NOMO-1 (cell line): Measurements from ENCODE around the gene PREB.
"Not testable (repeated sequence)": the region's sequence is repeated elsewhere in the genome, so short reads cannot be mapped to it uniquely, and the experiment has no call there.

ENCODE experiments used
- DNase-seq, 2 experiments: peaks; one replicate each; lab custom pipeline; 2025; ENCODE audit not compliant: unreplicated experiment in 2 of 2; lab: John Stamatoyannopoulos, UW

The PREB gene

DNA sequence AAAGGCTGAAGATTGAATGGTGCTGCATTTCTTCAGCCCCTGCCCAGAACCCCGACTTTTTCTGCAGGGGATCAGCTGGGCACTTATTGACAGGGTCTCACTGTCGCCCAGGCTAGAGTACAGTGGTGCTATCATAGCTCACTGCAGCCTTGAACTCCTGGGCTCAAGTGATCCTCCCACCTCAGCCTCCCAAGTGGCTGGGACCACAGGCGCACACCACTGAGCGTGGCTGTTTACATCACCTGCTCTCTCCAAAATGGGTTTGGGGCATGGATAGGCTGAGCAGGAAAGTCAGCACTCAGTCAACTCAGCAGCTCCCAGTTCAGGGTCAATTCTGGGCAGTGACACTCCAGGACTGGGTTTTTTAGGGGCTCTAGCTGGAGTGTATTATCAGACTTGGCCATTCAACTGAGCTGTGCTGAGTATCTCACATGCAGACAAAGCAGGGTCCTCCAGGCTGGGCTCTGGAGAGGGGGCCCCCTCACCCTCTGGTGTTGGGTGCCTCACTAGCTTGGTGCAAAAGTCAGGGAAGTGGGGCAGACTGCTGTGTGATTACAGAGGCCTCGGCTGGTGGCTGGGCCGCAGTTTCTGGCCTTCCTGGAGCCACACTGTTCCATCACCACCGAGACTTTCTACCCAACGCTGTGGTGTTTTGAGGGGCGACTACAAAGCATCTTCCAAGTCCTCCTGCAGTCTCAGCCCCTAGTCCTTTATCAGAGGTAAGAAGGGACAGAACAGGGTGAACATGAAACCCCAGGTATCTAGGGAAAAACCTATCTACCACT is 6.4 kb downstream of the PREB start:
- DNase-seq: no peak

DNA sequence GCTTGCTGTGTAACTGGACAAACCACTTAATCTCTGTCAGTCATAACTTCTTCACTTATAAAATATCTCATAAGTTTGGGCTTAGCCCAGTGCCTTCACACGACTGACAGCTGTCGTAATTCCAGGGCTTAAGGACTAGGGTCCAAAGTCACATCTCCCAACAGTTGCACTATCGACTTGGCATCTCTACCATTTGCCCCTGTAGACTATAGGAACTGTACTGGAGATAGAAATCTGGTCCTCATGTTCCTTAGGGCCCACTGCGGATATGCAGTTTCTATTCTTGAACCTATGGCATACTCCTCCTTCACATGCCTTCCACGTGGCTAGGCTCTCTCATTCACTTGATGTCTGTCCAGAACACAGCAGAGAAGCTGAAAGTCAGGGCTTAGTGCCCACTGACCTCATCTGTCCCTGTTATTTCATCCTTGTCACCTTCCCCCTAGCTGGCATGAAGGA is 8.2 kb downstream of the PREB start:
- no peak for DNase-seq

DNA sequence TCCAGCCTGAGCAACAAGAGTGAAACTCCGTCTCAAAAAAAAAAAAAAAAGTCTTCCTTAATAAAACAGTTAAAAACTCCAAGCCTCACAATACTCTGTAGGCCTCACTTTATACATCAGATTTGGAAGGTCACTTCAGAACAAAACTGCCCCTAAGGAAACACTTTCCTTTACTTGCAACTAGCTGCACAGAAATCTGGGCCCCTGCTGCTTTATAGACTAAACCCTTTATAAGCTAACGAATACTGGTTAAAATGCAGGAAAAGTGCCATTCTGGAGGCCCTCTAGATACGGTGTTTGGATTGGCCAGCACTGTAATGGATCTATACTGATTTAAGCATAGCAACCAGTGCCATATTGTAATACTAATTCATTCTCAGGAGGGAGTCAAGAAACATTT is 9.3 kb downstream of the PREB start:
- no peak for DNase-seq

- DNase-seq: peak; percentile 54 to 79
These were observed 10.9 kb downstream of the PREB start, which contains the start of gene ABHD1 for GRCh38 chr2:27123302-27124150. TSS of gene ABHD1 (plus strand) at chr2:27123815. CDS start at chr2:27123949, 134 bp downstream.

DNA sequence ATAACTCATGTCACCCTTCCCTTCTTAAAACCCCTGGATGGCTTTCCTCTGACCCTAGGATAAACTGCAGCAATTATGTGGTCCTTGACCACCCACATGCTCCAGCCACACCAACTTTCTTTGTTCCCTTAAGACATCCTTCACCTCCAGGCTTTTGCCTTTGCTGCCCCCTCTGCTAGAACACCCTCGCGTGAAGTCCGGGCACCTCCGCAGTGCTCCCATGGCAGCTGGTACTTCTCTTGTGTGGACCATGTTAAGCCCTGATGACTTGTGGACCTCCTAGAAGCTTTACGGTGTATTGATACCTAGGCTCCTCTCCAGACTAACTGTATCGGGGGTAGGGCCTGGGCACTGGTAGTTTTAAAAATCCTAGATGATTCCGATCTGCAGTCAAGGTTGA is 11.6 kb downstream of the PREB start:
- DNase-seq: no peak

GRCh38 chr2:27121906-27122305 is 12.5 kb downstream of the PREB start:
- peak; percentile 15 to 50 for DNase-seq

GRCh38 chr2:27119330-27119670 is 15.1 kb downstream of the PREB start:
- DNase-seq: not testable (repeated sequence)

DNA sequence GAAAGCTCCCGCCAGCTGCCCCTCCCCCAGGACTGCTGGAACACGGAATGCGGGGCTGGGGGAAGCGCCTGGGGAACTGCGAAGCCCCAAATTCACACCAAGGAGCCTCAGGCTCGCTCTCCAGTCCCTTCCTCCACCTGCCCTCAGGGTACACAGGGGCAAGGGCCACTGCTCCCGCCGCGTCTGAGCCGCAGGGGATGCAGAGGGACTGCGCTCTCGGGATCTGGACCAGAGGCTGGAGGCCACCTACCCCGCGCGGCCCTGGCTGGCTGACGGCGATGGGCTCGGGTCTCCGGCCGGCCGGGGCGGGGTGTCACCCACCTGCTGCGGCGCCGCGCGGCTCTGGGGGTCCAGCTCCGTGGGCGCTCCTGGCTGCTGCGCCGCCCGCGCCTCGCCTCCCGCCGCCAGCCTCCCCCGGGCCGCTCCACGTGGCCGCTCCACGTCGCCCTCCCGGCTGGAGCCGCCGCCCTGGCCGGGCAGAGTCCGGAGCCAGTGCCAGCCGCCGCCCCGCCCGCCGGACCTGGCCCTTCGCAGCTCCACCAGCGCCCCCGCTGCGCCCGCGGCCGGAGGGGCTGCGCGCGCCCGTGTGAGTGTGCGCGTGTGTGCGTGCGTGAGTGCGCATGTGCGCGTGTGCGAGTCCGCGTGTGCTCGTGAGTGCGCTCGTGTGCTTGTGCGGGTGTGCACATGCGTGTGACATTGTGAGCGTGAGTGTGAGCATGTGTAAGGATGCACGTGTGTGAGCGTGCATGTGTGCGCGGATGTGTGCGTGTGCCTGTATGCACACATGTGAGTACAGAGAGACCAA is 15.7 kb downstream of the PREB start, which contains the start of gene CGREF1:
Gene CGREF1 (minus strand): TSS at position 604 of the 805 bp plus-strand sequence. CDS start 14,762 bp downstream, outside the sequence.
- DNase-seq: no peak

DNA sequence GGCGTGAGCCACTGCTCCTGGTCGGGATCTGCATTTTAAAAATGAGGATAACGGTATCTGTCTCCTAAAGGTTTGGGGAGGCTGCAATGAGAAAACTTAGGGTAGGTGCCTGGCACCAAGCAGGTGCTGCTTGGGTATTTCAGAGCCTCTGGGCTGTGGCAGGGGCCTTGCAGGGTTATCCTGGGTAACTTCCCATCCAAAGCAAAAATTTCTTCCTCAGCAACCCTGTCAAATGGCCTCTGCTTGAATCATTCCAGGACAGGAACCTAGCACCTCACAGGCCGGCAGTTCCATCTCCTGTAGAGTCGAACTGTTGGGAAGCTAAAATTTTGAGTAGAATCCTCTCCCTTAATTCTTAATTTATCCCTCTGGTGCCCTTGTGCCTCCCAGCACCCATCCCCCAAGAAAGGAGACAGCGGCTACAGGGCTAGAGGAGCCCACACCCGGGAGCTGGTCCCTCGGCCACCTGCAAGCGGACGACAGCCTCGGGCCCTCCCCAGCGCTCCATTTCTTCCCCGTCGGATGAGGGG is 16.4 kb downstream of the PREB start:
- DNase-seq: no peak

DNA sequence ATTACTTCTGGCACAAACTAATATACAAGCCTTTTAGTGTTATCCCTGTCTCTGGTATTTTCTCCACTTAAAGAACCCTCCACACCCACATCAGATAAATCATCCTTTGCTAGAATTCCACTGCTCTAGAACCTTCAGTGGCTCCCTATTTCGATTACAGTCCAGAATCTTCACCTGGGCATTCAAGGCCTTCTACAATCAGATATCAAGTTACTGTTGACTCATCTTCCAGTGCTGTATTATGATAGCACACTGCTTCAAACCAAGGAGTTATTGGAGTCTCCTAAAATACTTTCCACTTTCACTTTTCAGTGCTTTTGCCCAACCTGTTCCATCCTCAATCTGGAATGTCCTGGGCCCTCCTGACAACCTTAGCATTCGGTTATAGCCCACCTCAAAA is 18.9 kb downstream of the PREB start:
- DNase-seq: no peak

- not testable (repeated sequence) for DNase-seq
These were observed 22.9 kb downstream of the PREB start for GRCh38 chr2:27111392-27112078.

- not testable (repeated sequence) for DNase-seq
These were observed 23.7 kb downstream of the PREB start for GRCh38 chr2:27110603-27111352.

- DNase-seq: no peak
These were observed 25.4 kb downstream of the PREB start for GRCh38 chr2:27109083-27109482.

GRCh38 chr2:27108221-27108620 is 26.2 kb downstream of the PREB start:
- DNase-seq: no peak

- no peak for DNase-seq
These were observed 28.5 kb downstream of the PREB start for GRCh38 chr2:27105981-27106380.

GRCh38 chr2:27102329-27102728 is 32.1 kb downstream of the PREB start:
- no peak for DNase-seq

- no peak for DNase-seq
These were observed 34.4 kb downstream of the PREB start for GRCh38 chr2:27100036-27100435.

GRCh38 chr2:27099334-27099955 is 35.0 kb downstream of the PREB start:
- DNase-seq: no peak

GRCh38 chr2:27097341-27097740 is 37.1 kb downstream of the PREB start:
- no peak for DNase-seq
